Mesendoderm (in vitro differentiated cells): Measurements from ENCODE around the gene LLCFC1.

Source experiments
- DNase-seq: peaks from one replicate; pipeline ENCODE4 v3.0.0; 2013
- H2AK5ac ChIP-seq: 2 replicates; pipeline ENCODE4 v1.6.1; 2013; ENCODE audit warnings: low read length, inconsistent platforms
- H2BK120ac ChIP-seq: 2 replicates; pipeline ENCODE4 v1.6.1; 2013; ENCODE audit warnings: low read depth, mild to moderate bottlenecking, low read length, moderate library complexity, mixed read lengths
- H2BK15ac ChIP-seq: replicated peaks from 2 replicates; pipeline ENCODE4 v1.6.1; 2013; ENCODE audit warnings: low read depth, mild to moderate bottlenecking, moderate library complexity
- H2BK5ac ChIP-seq: 2 replicates; pipeline ENCODE4 v1.6.1; 2013; ENCODE audit warnings: low read length, inconsistent platforms
- H3K18ac ChIP-seq: 2 replicates; pipeline ENCODE4 v1.6.1; 2013; ENCODE audit warnings: mild to moderate bottlenecking, low read length, mixed read lengths
- H3K23ac ChIP-seq: one replicate; pipeline ENCODE4 v1.6.1; 2013; ENCODE audit warnings: low read length
- H3K27ac ChIP-seq: 2 replicates; pipeline ENCODE4 v1.5.1; 2013; ENCODE audit warnings: low read depth, mild to moderate bottlenecking, inconsistent platforms, low read length, moderate library complexity
- H3K27me3 ChIP-seq: 2 replicates; pipeline ENCODE4 v1.6.1; 2013; ENCODE audit warnings: low read length, control low read depth, mild to moderate bottlenecking, inconsistent platforms; ENCODE audit not compliant: insufficient read depth, poor library complexity
- H3K36me3 ChIP-seq: 2 replicates; pipeline ENCODE4 v1.6.1; 2013; ENCODE audit warnings: low read length, inconsistent platforms; ENCODE audit not compliant: control insufficient read depth, insufficient read depth
- H3K4ac ChIP-seq: one replicate; pipeline ENCODE4 v1.6.1; 2013; ENCODE audit warnings: low read depth, mild to moderate bottlenecking, low read length, moderate library complexity
- H3K4me1 ChIP-seq: 2 replicates; pipeline ENCODE4 v1.6.1; 2013; ENCODE audit warnings: low read depth, low read length, inconsistent platforms; ENCODE audit not compliant: control insufficient read depth
- H3K4me2 ChIP-seq: 2 replicates; pipeline ENCODE4 v1.6.1; 2013; ENCODE audit warnings: low read length
- H3K4me3 ChIP-seq: 2 replicates; pipeline ENCODE4 v1.5.1; 2013; ENCODE audit warnings: mild to moderate bottlenecking, low read length
- H3K56ac ChIP-seq: one replicate; pipeline ENCODE4 v1.6.1; 2013; ENCODE audit warnings: low read length
- H3K79me1 ChIP-seq: 2 replicates; pipeline ENCODE4 v1.6.1; 2013; ENCODE audit warnings: low read length, inconsistent platforms
- H3K79me2 ChIP-seq: 2 replicates; pipeline ENCODE4 v1.6.1; 2013; ENCODE audit warnings: mild to moderate bottlenecking, low read length; ENCODE audit not compliant: control insufficient read depth, insufficient read depth
- H3K9ac ChIP-seq: 2 replicates; pipeline ENCODE4 v1.6.1; 2013; ENCODE audit warnings: low read length, inconsistent platforms
- H4K5ac ChIP-seq: one replicate; pipeline ENCODE4 v1.6.1; 2013; ENCODE audit warnings: low read length
- H4K8ac ChIP-seq: one replicate; pipeline ENCODE4 v1.6.1; 2013; ENCODE audit warnings: low read depth, mild to moderate bottlenecking, control low read depth, low read length, moderate library complexity
- WGBS: extraction: QIAGEN DNeasy Blood & Tissue Kit; methylation state at CpG from one replicate; pipeline ENCODE4 v1.1.7; 2013; ENCODE audit warnings: low lambda C conversion rate, missing lambda C conversion rate; ENCODE audit not compliant: insufficient coverage; ENCODE audit errors: extremely low coverage; 5-methylcytosine and 5-hydroxymethylcytosine counted together

LLCFC1 gene

DNA sequence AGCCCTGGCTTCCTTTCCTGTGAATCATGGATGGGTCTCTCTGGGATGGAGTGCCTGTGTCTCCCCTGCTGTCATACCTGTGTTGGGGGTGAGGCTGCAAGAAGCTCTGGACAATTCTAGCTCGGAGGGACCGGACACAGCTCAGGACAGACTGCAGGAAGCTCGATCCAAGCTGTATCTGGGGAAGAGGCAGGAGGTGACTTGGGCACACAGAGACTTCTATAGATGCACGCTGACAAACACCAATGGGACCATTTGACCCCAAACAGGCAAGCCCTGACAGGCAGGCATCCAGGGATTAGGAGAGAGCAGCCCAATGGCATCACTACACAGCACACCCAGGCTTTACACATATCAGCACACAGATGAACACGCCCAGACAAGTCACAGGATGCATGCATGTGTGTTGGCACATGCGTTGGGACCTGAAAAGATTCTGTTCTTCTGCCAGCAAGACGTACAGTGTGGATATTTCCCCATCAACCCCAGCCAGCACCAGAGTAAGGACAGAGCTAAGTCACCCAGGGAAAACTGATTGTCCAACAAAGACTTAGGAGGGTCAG lies 4.5 kb downstream of the LLCFC1 start:
- no peak overlapping the region for H3K9ac ChIP-seq
- H3K4me1 ChIP-seq = no peaks in the 10 kb centered on the region
- H3K36me3 ChIP-seq = no peaks in the 10 kb centered on the region
- H2AK5ac ChIP-seq = no peak overlapping the region
- no peak overlapping the region for H2BK5ac ChIP-seq
- no peak overlapping the region for H3K27ac ChIP-seq
- no peak overlapping the region for H3K23ac ChIP-seq
- H4K8ac ChIP-seq = no peak overlapping the region
- no peaks in the 10 kb centered on the region for H3K27me3 ChIP-seq
- no peaks in the 10 kb centered on the region for H3K79me1 ChIP-seq
- no peak overlapping the region for H3K56ac ChIP-seq
- no peak overlapping the region for H4K5ac ChIP-seq
- no peak for DNase-seq
- H2BK15ac ChIP-seq = no peak overlapping the region
- H2BK120ac ChIP-seq = no peak overlapping the region
- H3K4me3 ChIP-seq = no peak overlapping the region
- no peak overlapping the region for H3K18ac ChIP-seq
- H3K4me2 ChIP-seq = no peak overlapping the region
- H3K79me2 ChIP-seq = no peaks in the 10 kb centered on the region
- no CpG with 5 or more reads among the region's 7 CpGs for WGBS
- no peak overlapping the region for H3K4ac ChIP-seq

- Histone ChIP-seq H2BK15ac (no peak overlapping the region), H3K27ac (no peak overlapping the region), H3K27me3 (no peaks in the 10 kb centered on the region), H3K9ac (no peak overlapping the region), H4K5ac (no peak overlapping the region), H3K4me3 (no peak overlapping the region), H3K4me1 (no peaks in the 10 kb centered on the region), H3K36me3 (no peaks in the 10 kb centered on the region), H2BK5ac (no peak overlapping the region), H2AK5ac (no peak overlapping the region), H3K79me2 (no peaks in the 10 kb centered on the region), H2BK120ac (no peak overlapping the region), H4K8ac (no peak overlapping the region), H3K18ac (no peak overlapping the region), H3K23ac (no peak overlapping the region), H3K4ac (no peak overlapping the region), H3K56ac (no peak overlapping the region), H3K4me2 (no peak overlapping the region), H3K79me1 (no peaks in the 10 kb centered on the region)
- no peak for DNase-seq
- WGBS = no CpG with 5 or more reads among the region's 3 CpGs
Observed at GRCh38 chr7:142945001-142945400, 5.7 kb downstream of the LLCFC1 start.

DNA sequence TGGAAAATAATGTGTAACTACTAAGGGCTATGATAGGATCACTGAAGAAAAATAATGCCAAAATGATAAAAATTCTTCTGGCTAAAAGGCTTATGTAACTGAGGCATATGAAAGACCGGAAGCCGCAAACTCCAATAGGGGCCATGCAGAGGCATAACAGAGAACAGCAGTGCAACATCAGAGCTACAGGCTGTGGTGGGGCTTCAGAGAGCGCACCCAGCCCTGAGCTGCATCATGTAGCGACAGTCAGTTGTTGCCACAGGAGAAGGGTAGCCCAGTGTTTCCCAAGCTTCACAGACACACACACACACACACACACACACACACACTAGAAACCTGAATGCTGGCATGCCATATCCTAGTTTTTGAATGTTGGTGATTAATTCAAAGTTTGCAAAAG lies 9.3 kb downstream of the LLCFC1 start:
- no peak overlapping the region for H3K18ac ChIP-seq
- no peak overlapping the region for H3K4ac ChIP-seq
- H2BK5ac ChIP-seq = no peak overlapping the region
- no peak for DNase-seq
- H2BK120ac ChIP-seq = no peak overlapping the region
- no peak overlapping the region for H4K8ac ChIP-seq
- WGBS = no CpG with 5 or more reads among the region's 4 CpGs
- H3K23ac ChIP-seq = no peak overlapping the region
- H3K79me1 ChIP-seq = no peaks in the 10 kb centered on the region
- H3K79me2 ChIP-seq = no peaks in the 10 kb centered on the region
- no peak overlapping the region for H3K27ac ChIP-seq
- no peaks in the 10 kb centered on the region for H3K36me3 ChIP-seq
- no peaks in the 10 kb centered on the region for H3K27me3 ChIP-seq
- H4K5ac ChIP-seq = no peak overlapping the region
- H3K4me3 ChIP-seq = no peak overlapping the region
- H3K9ac ChIP-seq = no peak overlapping the region
- H3K4me1 ChIP-seq = no peaks in the 10 kb centered on the region
- no peak overlapping the region for H2AK5ac ChIP-seq
- H3K4me2 ChIP-seq = no peak overlapping the region
- H2BK15ac ChIP-seq = no peak overlapping the region
- no peak overlapping the region for H3K56ac ChIP-seq

- no peaks in the 10 kb centered on the region for H3K79me2 ChIP-seq
- H3K4me2 ChIP-seq = no peak overlapping the region
- no peaks in the 10 kb centered on the region for H3K27me3 ChIP-seq
- H2BK120ac ChIP-seq = no peak overlapping the region
- H3K18ac ChIP-seq = no peak overlapping the region
- no peak overlapping the region for H2AK5ac ChIP-seq
- no peak for DNase-seq
- no peak overlapping the region for H3K23ac ChIP-seq
- no peak overlapping the region for H4K5ac ChIP-seq
- no peaks in the 10 kb centered on the region for H3K4me1 ChIP-seq
- no peaks in the 10 kb centered on the region for H3K79me1 ChIP-seq
- H2BK15ac ChIP-seq = no peak overlapping the region
- H3K36me3 ChIP-seq = peaks cover 5% of the 10 kb centered on the region
- H3K27ac ChIP-seq = no peak overlapping the region
- no peak overlapping the region for H4K8ac ChIP-seq
- H3K4me3 ChIP-seq = no peak overlapping the region
- H3K56ac ChIP-seq = no peak overlapping the region
- no peak overlapping the region for H3K9ac ChIP-seq
- no peak overlapping the region for H2BK5ac ChIP-seq
- H3K4ac ChIP-seq = no peak overlapping the region
Observed at GRCh38 chr7:142950235-142950634, 11.0 kb downstream of the LLCFC1 start.

- H3K9ac ChIP-seq = no peak overlapping the region
- no peak overlapping the region for H3K4ac ChIP-seq
- no peak overlapping the region for H3K56ac ChIP-seq
- no peaks in the 10 kb centered on the region for H3K27me3 ChIP-seq
- no peak overlapping the region for H3K4me3 ChIP-seq
- no peak overlapping the region for H4K8ac ChIP-seq
- H4K5ac ChIP-seq = no peak overlapping the region
- H3K36me3 ChIP-seq = peaks cover 5% of the 10 kb centered on the region
- no peaks in the 10 kb centered on the region for H3K79me2 ChIP-seq
- no peak overlapping the region for H2BK120ac ChIP-seq
- H2BK15ac ChIP-seq = no peak overlapping the region
- H3K27ac ChIP-seq = no peak overlapping the region
- peaks cover 15% of the 10 kb centered on the region for H3K4me1 ChIP-seq
- no peak overlapping the region for H3K23ac ChIP-seq
- no peaks in the 10 kb centered on the region for H3K79me1 ChIP-seq
- H3K4me2 ChIP-seq = no peak overlapping the region
- H2BK5ac ChIP-seq = no peak overlapping the region
- DNase-seq = peak; percentile 16
- no peak overlapping the region for H3K18ac ChIP-seq
- no peak overlapping the region for H2AK5ac ChIP-seq
Observed at GRCh38 chr7:142954680-142955268, 15.5 kb downstream of the LLCFC1 start.

DNA sequence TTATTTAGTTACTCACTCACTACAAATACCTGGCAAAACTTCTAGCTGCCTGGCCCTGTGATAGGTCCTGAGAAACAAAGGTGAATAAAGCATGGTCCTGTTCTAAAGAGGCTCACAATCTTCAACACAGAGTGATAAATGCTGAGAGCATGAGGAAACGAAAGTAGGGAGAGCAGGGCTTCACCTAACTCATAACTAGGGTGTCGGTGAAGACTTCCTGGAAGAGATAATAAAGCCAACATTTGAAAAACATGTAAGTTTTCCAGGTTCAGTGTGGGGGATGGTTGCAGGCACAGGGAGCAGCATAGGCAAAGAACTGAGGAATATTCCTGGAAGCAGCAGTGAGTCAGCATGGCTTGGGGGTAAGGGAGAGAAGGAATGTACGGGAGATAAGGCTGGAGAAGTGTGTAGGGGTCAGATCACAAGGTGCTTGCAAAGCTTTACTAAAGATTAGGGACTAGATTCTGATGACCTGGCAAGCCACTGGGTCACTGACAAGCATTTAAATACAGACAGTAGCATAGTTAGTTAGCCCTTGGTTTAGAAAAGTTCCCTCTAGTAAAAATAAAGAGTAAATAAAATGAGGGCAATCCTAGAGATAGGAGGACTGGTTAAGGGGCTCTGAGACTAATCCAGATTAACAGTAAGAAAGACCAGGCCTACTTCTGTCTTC lies 17.8 kb downstream of the LLCFC1 start:
- Histone ChIP-seq H3K79me2 (peaks cover 6% of the 10 kb centered on the region), H3K79me1 (no peaks in the 10 kb centered on the region), H2BK5ac (peak overlapping the region; percentile 93), H3K23ac (peak overlapping the region; percentile 29), H4K8ac (no peak overlapping the region), H2AK5ac (peak overlapping the region; percentile 84), H3K56ac (peak overlapping the region; percentile 87), H3K9ac (peak overlapping the region; percentile 44), H3K4me3 (no peak overlapping the region), H3K27ac (peak overlapping the region; percentile 53), H4K5ac (peak overlapping the region; percentile 59), H3K4me2 (no peak overlapping the region), H2BK120ac (no peak overlapping the region), H3K4me1 (peaks cover 27% of the 10 kb centered on the region), H3K36me3 (peaks cover 5% of the 10 kb centered on the region), H3K18ac (peak overlapping the region; percentile 71), H2BK15ac (no peak overlapping the region), H3K4ac (peak overlapping the region; percentile 57), H3K27me3 (no peaks in the 10 kb centered on the region)
- no CpG with 5 or more reads among the region's 3 CpGs for WGBS
- DNase-seq = peak; percentile 97
